ENCODE measurements around the gene OR2W3.

OR2W3 gene

GRCh38 chr1:247919952-247920351 is 24.6 kb downstream of the OR2W3 start, which contains the start of gene OR2T8:
OR2T8 (plus strand) TSS chr1:247920252; CDS start chr1:247921018, 766 bp downstream.
- no peak for DNase-seq (ENCODE audit: low spot score)

GRCh38 chr1:247923941-247924340 is 28.6 kb downstream of the OR2W3 start:
- DNase-seq (ENCODE audit: low spot score): no peak

GRCh38 chr1:247924868-247925267 is 29.5 kb downstream of the OR2W3 start, which contains the start of gene OR2AJ1:
OR2AJ1 (plus strand) TSS chr1:247924889; CDS start chr1:247933769, 8,880 bp downstream.
- DNase-seq (ENCODE audit: low spot score): no peak

GRCh38 chr1:247933989-247934388 is 38.6 kb downstream of the OR2W3 start:
- no peak for DNase-seq (ENCODE audit: low spot score)

- no peak for DNase-seq (ENCODE audit: low spot score)
These were observed 40.4 kb downstream of the OR2W3 start for GRCh38 chr1:247935781-247936180.

GRCh38 chr1:247936415-247936814 is 41.0 kb downstream of the OR2W3 start:
- no peak for DNase-seq (ENCODE audit: low spot score)

- peak; percentile 68 for DNase-seq (ENCODE audit: low spot score)
These were observed 41.8 kb downstream of the OR2W3 start for GRCh38 chr1:247936965-247937734.

GRCh38 chr1:247942624-247943023 is 47.2 kb downstream of the OR2W3 start:
- DNase-seq (ENCODE audit: low spot score): no peak
